ENCODE results near the gene CLDN8. TPM values are rescaled to one million over a fixed set of nuclear protein-coding genes. Genes with fewer than 3 reads are reported as not detected.

Gene CLDN8
- total and polyA plus RNA-seq, 9 of the 15 experiments (the other 6 are each of a cell fraction or from before 2014, with no cell fraction given), result not detected

DNA sequence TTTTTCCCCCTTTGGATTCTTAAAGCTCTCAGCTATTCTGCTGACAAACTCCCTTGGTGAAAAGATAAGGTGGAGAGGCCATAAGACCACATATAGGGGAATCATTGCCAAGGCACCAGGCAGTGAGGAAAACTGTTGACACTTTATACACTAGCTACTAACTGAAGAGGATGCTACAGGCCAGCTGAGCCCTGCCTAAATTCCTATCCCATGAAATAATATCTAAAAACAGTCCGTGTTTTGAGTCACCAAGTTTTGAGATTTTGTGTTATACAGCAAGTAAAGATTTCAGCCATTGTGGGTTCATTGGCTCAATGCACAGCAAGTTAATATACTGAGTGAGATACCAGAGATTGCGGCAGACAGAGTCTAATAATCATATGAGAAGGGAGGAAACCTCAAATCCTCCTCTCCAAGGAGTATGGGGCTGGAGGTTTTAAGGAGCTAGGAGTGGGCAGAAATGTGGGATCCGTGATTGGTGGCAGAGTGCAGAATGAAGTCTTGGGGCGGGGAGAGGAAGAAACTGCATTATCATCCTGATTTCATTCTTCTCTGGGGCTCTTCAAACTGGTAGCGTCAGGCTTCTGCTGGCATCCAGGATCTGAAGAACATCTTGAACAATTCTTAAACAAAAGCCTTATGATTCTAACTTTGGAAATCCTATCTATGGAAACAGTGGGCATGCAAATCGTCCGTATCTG, 9.2 kb downstream of the CLDN8 start:
- Histone ChIP-seq H3K4me2 (ENCODE audit: insufficient read depth, low read length) (no peak overlapping the region), H3K9me1 (ENCODE audit: control insufficient read depth, insufficient read depth, low read length) (no peaks in the 10 kb centered on the region), H3K9me3 (replicated peaks; ENCODE audit: control insufficient read depth, insufficient read depth, low read depth, low read length) (no peaks in the 10 kb centered on the region), H3K36me3 (ENCODE audit: control insufficient read depth, insufficient read depth, low read length) (no peaks in the 10 kb centered on the region), H3K79me2 (ENCODE audit: control insufficient read depth, insufficient read depth, low read length) (no peaks in the 10 kb centered on the region), H3K9ac (ENCODE audit: insufficient read depth in 1 of 2, low read depth in 2 of 2, low read length in 2 of 2) (no peak overlapping the region), H3K27ac (ENCODE audit: extremely low read depth, low read depth, low read length) (no peak overlapping the region), H3K27me3 (ENCODE audit: control insufficient read depth in 2 of 2, insufficient read depth in 2 of 2, low read length in 2 of 2) (no peaks in the 10 kb centered on the region), H3K4me3 (no peak overlapping the region), H4K20me1 (replicated peaks; ENCODE audit: control insufficient read depth, insufficient read depth, low read length) (no peaks in the 10 kb centered on the region), H2AFZ (ENCODE audit: low read depth, low read length) (no peak overlapping the region), H3K4me1 (replicated peaks in 1 of 2; ENCODE audit: control insufficient read depth in 2 of 2, insufficient read depth in 2 of 2, low read length in 2 of 2) (no peaks in the 10 kb centered on the region)
- FAIRE-seq, result no peak
- no peak for DNase-seq (ENCODE audit: extremely low read depth in 1 of 4, low spot score in 3 of 4)
- no peak for ATAC-seq
- CTCF ChIA-PET (ENCODE audit: low intra/inter-chr PET ratio), result no interaction called here
- POLR2A ChIA-PET, result no interaction called here
- in situ Hi-C loops (cut with MboI) (no loop called here), intact Hi-C loops (cut with micrococcal nuclease) (no loop called here)
- WGBS (ENCODE audit: insufficient coverage, low coverage, missing lambda C conversion rate), result 3% methylated on average over 7 of the region's 7 CpGs
- no TSS peak for BruUV-seq (replicated peaks)
- TF ChIP-seq THRAP3 (IDR thresholded peaks at IDR 0.05; ENCODE audit: borderline replicate concordance) (no peak), MTA3 (IDR thresholded peaks at IDR 0.05; ENCODE audit: borderline replicate concordance) (no peak), RHOXF2B (CRISPR knock-in tag; conservative IDR thresholded peaks at IDR 0.05) (no peak), SRSF7 (optimal IDR thresholded peaks at IDR 0.05; ENCODE audit: low read depth, low read length) (no peak), HOXB6 (CRISPR knock-in tag; IDR thresholded peaks at IDR 0.05; ENCODE audit: borderline replicate concordance) (no peak), TEAD2 (tag; IDR thresholded peaks at IDR 0.05) (no peak)
- TF ChIP-seq, protein P1, sequence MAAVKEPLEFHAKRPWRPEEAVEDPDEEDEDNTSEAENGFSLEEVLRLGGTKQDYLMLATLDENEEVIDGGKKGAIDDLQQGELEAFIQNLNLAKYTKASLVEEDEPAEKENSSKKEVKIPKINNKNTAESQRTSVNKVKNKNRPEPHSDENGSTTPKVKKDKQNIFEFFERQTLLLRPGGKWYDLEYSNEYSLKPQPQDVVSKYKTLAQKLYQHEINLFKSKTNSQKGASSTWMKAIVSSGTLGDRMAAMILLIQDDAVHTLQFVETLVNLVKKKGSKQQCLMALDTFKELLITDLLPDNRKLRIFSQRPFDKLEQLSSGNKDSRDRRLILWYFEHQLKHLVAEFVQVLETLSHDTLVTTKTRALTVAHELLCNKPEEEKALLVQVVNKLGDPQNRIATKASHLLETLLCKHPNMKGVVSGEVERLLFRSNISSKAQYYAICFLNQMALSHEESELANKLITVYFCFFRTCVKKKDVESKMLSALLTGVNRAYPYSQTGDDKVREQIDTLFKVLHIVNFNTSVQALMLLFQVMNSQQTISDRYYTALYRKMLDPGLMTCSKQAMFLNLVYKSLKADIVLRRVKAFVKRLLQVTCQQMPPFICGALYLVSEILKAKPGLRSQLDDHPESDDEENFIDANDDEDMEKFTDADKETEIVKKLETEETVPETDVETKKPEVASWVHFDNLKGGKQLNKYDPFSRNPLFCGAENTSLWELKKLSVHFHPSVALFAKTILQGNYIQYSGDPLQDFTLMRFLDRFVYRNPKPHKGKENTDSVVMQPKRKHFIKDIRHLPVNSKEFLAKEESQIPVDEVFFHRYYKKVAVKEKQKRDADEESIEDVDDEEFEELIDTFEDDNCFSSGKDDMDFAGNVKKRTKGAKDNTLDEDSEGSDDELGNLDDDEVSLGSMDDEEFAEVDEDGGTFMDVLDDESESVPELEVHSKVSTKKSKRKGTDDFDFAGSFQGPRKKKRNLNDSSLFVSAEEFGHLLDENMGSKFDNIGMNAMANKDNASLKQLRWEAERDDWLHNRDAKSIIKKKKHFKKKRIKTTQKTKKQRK (IDR thresholded peaks at IDR 0.05; ENCODE audit: borderline replicate concordance, low read depth, low read length), result no peak
